ENCODE data around the gene PFDN6. TPM values are rescaled to one million over a fixed set of nuclear protein-coding genes. Genes with fewer than 3 reads are reported as not detected.

The PFDN6 gene
- total RNA-seq = 9.1 TPM

DNA sequence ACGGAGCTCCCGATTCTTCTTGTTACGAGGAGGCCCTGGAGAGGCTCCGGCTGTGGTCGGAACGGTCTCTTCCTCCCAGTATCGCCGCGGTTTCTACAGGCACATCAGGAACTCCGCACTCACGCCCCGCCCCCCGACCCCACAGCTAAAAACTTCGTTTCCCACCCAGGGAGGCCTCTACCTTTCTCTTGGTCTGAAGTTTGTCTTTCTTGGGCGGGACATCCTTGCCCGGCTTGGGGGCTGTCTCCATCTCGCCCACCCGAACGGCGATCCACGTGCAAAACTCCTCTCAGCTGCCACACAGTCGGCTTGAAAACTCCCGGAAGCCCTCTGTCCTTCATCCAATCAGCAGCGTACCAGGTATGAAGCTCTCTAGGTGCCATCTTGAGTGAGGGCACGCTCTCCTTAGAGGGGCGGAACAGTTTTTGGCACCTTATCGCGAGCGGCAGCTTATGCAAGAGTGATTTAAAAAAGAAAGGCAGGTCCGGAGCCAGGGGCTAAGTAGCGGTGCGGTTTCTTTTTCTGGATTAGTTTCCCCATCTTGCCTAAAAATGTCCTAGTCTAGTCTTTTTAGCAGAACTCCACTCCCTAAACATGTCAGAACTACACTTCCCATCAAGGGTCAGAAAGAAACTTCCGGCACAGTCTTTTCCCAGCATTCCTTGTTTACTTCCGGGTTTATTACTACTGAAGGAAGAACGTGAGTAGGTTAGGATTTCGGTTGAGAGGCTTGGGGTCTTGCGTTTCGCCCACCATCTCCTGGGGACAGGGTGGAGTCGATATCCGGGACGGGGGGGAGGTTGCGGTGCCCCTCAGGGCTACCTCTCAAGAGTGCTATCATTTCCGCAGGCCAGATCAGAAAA is at the start of gene PFDN6, which contains the start of gene WDR46:
Gene PFDN6 (plus strand): TSS at position 681 of the 863 bp plus-strand sequence. CDS start 256 bp downstream, outside the sequence.
Gene WDR46 (minus strand): TSS at position 319 of the 863 bp plus-strand sequence. CDS start 69 bp downstream, at position 250.
- peaks cover 28% of the 10 kb centered on the region for H3K4me1 ChIP-seq
- peak within 1 kb of the TSS; percentile 63 to 81 for H3K4me3 ChIP-seq
- intact Hi-C loops (cut with DNase I) = no loop called here
- H3K27ac ChIP-seq = peak within 1 kb of the TSS; percentile 81
- no peak for DNase-seq (ENCODE audit: extremely low spot score in 2 of 2)
- no peaks in the 10 kb centered on the region for H3K9me3 ChIP-seq
- no peaks in the 10 kb centered on the region for H3K27me3 ChIP-seq
- peaks cover 0 to 34% of the 10 kb centered on the region in 2 donors for H3K36me3 ChIP-seq
- TF ChIP-seq POLR2A (IDR thresholded peaks at IDR 0.05) (no peak), POLR2AphosphoS5 (IDR thresholded peaks at IDR 0.05; ENCODE audit: insufficient read depth in 1 of 2, low read depth in 1 of 2) (peak; percentile 74 to 100)

DNA sequence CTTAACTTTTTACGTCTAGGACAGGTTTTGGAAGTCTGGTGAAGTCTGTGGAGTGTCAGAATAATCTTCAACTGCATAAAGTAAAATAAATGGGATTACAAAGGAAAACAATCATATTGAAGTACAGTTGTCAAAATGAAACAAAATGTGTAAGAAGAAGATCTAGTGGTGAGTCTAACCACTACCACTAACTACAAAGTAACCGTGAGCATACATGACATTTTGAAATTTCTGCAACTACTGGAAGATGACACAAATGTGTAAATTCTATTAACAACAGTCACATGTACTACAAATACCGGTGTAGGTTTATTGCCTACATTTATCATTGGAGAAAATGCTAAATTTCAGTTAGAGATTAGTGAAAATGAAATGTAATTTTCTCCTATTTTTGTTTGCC is 47.4 kb upstream of the PFDN6 start:
- intact Hi-C loops (cut with DNase I) = loop anchor here (10.0 kb wide), 1 partner anchor 127 kb away; no protein-coding TSS in a partner anchor
- Histone ChIP-seq H3K9me3 (no peaks in the 10 kb centered on the region), H3K4me3 (no peak overlapping the region), H3K27me3 (no peaks in the 10 kb centered on the region), H3K27ac (no peak overlapping the region), H3K36me3 (no peaks in the 10 kb centered on the region), H3K4me1 (no peaks in the 10 kb centered on the region)
- DNase-seq (ENCODE audit: extremely low spot score in 2 of 2) = no peak
- TF ChIP-seq POLR2AphosphoS5 (IDR thresholded peaks at IDR 0.05; ENCODE audit: insufficient read depth in 1 of 2, low read depth in 1 of 2) (no peak), POLR2A (IDR thresholded peaks at IDR 0.05) (no peak)
- TF ChIP-seq, protein P1, sequence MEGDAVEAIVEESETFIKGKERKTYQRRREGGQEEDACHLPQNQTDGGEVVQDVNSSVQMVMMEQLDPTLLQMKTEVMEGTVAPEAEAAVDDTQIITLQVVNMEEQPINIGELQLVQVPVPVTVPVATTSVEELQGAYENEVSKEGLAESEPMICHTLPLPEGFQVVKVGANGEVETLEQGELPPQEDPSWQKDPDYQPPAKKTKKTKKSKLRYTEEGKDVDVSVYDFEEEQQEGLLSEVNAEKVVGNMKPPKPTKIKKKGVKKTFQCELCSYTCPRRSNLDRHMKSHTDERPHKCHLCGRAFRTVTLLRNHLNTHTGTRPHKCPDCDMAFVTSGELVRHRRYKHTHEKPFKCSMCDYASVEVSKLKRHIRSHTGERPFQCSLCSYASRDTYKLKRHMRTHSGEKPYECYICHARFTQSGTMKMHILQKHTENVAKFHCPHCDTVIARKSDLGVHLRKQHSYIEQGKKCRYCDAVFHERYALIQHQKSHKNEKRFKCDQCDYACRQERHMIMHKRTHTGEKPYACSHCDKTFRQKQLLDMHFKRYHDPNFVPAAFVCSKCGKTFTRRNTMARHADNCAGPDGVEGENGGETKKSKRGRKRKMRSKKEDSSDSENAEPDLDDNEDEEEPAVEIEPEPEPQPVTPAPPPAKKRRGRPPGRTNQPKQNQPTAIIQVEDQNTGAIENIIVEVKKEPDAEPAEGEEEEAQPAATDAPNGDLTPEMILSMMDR (IDR thresholded peaks at IDR 0.05) = no peak

DNA sequence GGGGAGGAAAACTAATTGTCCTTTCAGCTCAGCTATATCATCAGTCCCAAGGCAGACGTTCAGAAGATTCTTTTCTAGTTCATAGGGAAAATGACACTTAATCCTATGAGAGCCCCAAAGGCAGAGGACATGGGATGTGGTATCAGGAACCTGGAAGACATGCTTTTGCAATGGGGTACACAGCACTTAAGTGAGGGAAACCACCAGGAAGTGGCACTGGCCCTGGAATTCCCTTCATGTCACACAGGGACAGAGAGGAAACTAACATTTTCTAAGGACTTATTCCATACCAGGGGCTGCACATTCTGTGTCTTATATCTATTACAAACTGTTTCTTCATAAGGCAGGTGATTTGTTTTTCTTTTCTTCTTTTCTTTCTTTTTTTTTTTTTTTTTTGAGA is 45.9 kb upstream of the PFDN6 start:
- Histone ChIP-seq H3K9me3 (no peaks in the 10 kb centered on the region), H3K36me3 (no peaks in the 10 kb centered on the region), H3K27ac (no peak overlapping the region), H3K27me3 (no peaks in the 10 kb centered on the region), H3K4me1 (peaks cover 6% of the 10 kb centered on the region), H3K4me3 (no peak overlapping the region)
- intact Hi-C loops (cut with DNase I) = loop anchor here (10.0 kb wide), 1 partner anchor 129 kb away; no protein-coding TSS in a partner anchor
- DNase-seq (ENCODE audit: extremely low spot score in 2 of 2) = no peak
- TF ChIP-seq POLR2A (IDR thresholded peaks at IDR 0.05) = no peak
- TF ChIP-seq, protein P1 (IDR thresholded peaks at IDR 0.05) = no peak

DNA sequence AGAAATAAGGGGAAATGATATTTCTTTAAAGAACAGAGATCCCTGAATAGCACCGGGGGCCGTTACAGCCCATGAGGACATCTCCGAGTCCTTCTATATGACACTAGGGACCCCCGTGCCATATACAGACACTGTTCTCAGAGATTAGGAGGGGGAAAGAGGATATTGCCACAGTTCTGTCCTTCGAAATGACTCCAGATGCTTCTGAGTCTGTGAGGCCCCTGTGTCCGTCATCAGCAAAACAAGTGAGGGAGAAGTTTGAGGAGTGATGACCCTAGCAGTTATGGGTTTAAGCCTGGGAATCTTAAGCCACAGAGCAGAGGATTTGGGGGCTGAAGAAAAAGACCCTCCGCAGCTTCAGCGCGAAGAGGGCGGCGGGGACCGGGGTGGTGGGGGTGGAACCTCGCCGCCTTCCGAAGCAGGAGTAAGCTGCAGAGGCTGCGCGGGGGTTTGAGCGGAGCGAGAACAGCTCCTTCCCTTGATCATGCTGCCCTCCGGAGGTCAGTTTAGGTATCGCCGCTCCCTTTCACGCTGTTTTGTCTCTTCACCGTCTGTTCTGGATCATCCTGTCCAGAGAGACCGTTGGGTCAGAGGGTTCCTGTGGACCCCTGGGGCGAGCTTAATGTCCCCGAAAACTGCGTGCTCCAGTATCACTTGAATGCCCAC is 41.3 kb upstream of the PFDN6 start:
- peaks cover 0 to 5% of the 10 kb centered on the region in 2 donors for H3K36me3 ChIP-seq
- peaks cover 27% of the 10 kb centered on the region for H3K4me1 ChIP-seq
- no peaks in the 10 kb centered on the region for H3K27me3 ChIP-seq
- peak in 1 of 2 donors; percentile 94 for DNase-seq (ENCODE audit: extremely low spot score in 2 of 2)
- intact Hi-C loops (cut with DNase I) = loop anchor here (5.0 to 10.0 kb wide), 3 partner anchors 86 to 231 kb away; no protein-coding TSS in a partner anchor
- TF ChIP-seq POLR2AphosphoS5 (IDR thresholded peaks at IDR 0.05; ENCODE audit: insufficient read depth in 1 of 2, low read depth in 1 of 2) (peak in 1 of 2 donors; percentile 56), POLR2A (IDR thresholded peaks at IDR 0.05) (no peak)
- TF ChIP-seq, protein P1 (IDR thresholded peaks at IDR 0.05) = peak; percentile 70 to 94 (median 87)
- no peaks in the 10 kb centered on the region for H3K9me3 ChIP-seq
- H3K4me3 ChIP-seq = peak overlapping the region; percentile 45 to 58
- H3K27ac ChIP-seq = peak overlapping the region; percentile 96

DNA sequence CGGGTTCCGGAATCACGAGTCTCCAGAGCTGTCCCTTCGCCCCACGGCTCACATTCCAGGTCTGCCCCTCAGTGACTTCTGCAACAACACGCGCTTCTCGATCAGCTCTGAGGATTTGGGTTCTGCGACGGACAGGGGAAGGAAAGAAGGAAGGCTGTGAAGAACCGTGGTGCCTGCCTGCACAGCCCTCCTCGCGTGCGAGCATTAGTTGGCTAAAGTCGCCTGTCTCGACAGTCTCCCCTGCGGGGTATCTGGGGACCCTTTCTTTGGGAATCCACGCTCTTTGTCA is 40.8 kb upstream of the PFDN6 start:
- no peak for DNase-seq (ENCODE audit: extremely low spot score in 2 of 2)
- no peaks in the 10 kb centered on the region for H3K9me3 ChIP-seq
- peaks cover 27% of the 10 kb centered on the region for H3K4me1 ChIP-seq
- H3K27ac ChIP-seq = peak overlapping the region; percentile 96
- H3K27me3 ChIP-seq = no peaks in the 10 kb centered on the region
- intact Hi-C loops (cut with DNase I) = loop anchor here (5.0 to 10.0 kb wide), 3 partner anchors 86 to 231 kb away; no protein-coding TSS in a partner anchor
- H3K4me3 ChIP-seq = peak overlapping the region; percentile 45 to 58
- TF ChIP-seq POLR2A (IDR thresholded peaks at IDR 0.05) (no peak), POLR2AphosphoS5 (IDR thresholded peaks at IDR 0.05; ENCODE audit: insufficient read depth in 1 of 2, low read depth in 1 of 2) (no peak)
- TF ChIP-seq, protein P1 (IDR thresholded peaks at IDR 0.05) = no peak
- H3K36me3 ChIP-seq = peaks cover 0 to 5% of the 10 kb centered on the region in 2 donors
